AML-193 (cell line): ENCODE results near the gene PXDN.
"Not testable (repeated sequence)": the region's sequence is repeated elsewhere in the genome, so short reads cannot be mapped to it uniquely, and the experiment has no call there.

Source experiments
- DNase-seq, 2 experiments: peaks; one replicate each; lab custom pipeline; 2025; lab: John Stamatoyannopoulos, UW

PXDN gene

GRCh38 chr2:1774929-1775328 lies 30.6 kb upstream of the PXDN start:
- no peak for DNase-seq

- DNase-seq = no peak
Measured at GRCh38 chr2:1773883-1774282, 29.6 kb upstream of the PXDN start.

- DNase-seq = no peak
Measured at GRCh38 chr2:1772471-1773267, 28.4 kb upstream of the PXDN start.

- DNase-seq = no peak
Measured at GRCh38 chr2:1771626-1772280, 27.4 kb upstream of the PXDN start.

GRCh38 chr2:1770566-1771380 lies 26.5 kb upstream of the PXDN start:
- DNase-seq = no peak

GRCh38 chr2:1769703-1770422 lies 25.5 kb upstream of the PXDN start:
- peak in 1 of 2 experiments; percentile 2 for DNase-seq

GRCh38 chr2:1767939-1768691 lies 23.8 kb upstream of the PXDN start:
- no peak for DNase-seq

- DNase-seq = no peak
Measured at GRCh38 chr2:1766851-1767811, 22.8 kb upstream of the PXDN start.

GRCh38 chr2:1766425-1766824 lies 22.1 kb upstream of the PXDN start:
- no peak for DNase-seq

GRCh38 chr2:1765201-1765600 lies 20.9 kb upstream of the PXDN start:
- DNase-seq = not testable (repeated sequence)

- DNase-seq = no peak
Measured at GRCh38 chr2:1759611-1759930, 15.3 kb upstream of the PXDN start.

- no peak for DNase-seq
Measured at GRCh38 chr2:1758774-1759610, 14.7 kb upstream of the PXDN start.

GRCh38 chr2:1758171-1758570 lies 13.9 kb upstream of the PXDN start:
- no peak for DNase-seq

GRCh38 chr2:1757567-1757966 lies 13.3 kb upstream of the PXDN start:
- DNase-seq = no peak

- DNase-seq = not testable (repeated sequence)
Measured at GRCh38 chr2:1757146-1757545, 12.8 kb upstream of the PXDN start.

- no peak for DNase-seq
Measured at GRCh38 chr2:1756456-1756855, 12.1 kb upstream of the PXDN start.

- DNase-seq = no peak
Measured at GRCh38 chr2:1755436-1756191, 11.3 kb upstream of the PXDN start.

GRCh38 chr2:1754461-1755170 lies 10.3 kb upstream of the PXDN start:
- DNase-seq = no peak
